ENCODE data around the gene ZFHX2.

ZFHX2 gene

DNA sequence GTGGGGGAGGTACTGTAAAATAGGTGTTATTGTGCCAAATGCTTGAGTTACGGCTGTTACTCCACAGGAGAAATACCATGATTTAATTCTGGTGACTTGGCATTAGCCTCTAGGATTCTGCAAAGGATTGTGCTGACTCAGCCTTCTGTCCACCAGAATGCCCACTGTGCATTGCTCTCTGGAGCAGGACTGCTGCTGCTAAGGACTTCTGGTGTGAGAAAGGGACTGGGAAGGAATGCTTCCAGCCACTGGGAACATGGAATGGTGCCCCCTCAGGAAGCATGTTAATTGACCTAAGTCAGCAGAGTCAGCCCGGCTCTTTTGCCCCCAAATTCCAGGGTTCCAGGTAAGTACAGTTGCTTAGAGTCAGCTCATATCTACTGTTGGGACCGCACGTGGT, 32.9 kb downstream of the ZFHX2 start:
- DNase-seq (ENCODE audit: low spot score) = no peak

DNA sequence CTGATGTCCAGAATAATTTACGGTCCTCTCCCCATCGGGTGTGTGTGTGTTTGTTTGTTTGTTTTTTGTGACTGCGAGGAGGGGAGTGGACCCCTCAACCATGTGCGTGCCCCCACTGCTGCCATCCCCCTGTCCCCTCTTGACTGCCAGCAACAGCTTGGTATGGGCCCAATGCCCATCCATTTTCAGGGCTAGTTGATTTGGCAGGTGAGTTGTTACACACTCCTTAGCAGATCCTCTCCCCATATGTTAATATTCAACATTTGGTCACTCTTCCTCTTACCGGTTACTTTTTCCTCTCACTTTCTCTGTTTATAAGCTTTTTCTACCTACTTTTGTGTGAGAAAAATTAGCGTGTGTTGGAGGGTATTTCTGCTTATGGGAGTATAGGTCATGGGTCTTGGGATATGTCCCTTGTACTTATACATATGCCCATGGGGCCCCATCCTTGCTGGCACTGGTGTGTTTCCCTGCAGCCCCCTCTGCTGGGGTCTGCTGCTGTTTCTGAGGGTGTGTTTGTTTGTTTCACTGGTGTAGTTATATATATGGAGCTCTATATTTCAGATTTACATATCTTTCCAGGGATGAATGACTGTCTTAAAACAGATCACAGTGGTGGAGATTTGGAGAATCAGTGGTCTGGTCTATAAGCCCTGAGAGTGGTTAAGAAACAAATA, 33.8 kb downstream of the ZFHX2 start:
- DNase-seq (ENCODE audit: low spot score) = no peak

DNA sequence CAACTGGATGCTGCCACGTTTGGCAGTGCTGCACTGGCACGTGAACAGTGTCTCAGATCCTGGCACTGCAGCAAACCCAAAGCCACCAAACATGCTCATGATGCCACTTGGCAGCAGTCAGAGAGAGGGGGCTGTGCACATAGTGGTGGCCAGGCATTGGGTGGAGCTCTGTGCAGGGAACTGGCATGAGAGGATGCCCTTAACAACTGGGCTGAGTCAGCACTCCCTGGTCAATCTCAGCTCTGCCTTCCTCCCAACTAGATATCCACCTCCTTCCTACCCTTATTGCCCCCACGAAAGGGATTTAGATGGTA, 37.0 kb downstream of the ZFHX2 start:
- peak; percentile 56 for DNase-seq (ENCODE audit: low spot score)

DNA sequence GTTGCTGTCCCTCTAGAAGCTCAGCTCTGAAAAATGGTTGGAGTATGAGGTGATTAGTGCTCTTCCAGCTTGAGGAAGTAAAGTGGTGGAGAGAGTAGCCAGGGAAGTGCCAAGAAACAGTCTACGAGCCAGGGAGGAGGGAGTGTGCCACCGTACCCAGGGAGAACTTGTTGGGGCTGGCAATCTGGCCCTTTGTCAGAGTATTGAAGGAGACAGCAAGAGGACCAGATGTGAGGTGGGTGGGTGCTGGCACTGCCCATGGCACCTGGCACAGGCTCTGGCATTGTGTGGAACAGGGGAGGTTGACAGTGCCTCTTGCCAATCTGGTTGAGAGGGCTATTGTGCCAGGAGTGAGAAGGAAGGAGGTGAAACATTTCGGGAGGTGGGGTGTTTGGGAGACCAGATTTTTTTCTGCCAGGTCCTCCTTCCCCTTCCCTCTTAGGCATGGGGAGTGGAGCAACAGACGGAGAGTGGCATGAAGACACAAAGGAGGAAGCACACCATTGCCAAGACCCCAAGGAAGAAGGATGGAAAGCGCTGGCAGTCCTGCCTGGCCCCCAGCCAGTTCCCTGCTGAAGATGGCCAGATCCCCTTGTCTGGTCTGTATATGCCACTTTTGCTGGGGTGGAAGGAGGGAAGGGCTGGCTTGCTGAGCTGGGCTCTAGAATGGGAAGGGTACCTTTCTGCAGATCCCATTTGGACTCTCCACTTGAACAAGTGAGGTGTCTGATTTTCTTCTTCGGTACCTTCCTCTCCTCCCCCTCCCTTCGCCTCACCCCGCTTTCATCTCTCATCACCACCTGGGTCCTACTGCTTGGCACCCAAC, 37.5 kb downstream of the ZFHX2 start:
- DNase-seq (ENCODE audit: low spot score) = peak; percentile 65

DNA sequence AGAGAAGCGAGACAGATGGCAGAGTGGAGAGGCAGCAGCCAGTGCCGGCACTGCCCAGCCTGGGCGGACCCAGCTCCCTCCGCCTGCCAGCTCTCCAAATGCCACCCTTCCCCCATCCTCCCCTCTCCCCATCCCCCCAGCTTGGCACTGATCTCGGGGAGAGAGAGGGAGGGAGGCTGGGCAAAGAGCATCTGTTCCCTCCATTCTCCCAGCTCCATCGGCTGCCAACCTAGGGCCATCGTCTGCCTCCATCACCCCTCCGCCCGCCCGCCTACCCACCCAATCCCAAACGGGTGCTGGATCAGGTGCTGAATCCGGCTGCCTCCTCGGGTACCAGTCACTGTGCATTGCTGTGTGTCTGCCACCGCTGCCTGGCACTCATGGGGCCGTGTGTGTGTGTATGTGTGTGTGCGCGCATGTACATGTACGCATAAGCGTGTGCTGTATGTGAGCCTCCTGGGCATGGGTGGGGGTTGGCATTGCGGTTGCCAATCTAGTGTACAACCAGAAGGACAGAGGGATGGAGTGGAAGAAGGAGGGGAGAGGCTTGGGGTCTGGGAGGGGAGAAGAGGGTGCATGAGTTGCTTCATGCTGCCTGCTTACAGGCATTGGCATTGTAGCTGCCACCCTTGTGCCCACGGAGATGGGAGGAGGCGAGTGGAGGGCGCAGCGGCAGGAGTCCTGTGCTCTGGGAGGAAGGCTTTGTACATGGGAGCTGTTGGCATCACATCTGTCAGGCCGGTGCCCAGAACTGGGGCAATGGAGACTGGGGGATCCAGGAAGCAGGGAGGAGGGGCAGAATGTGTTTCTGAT, 38.4 kb downstream of the ZFHX2 start:
- DNase-seq (ENCODE audit: low spot score) = peak; percentile 93

DNA sequence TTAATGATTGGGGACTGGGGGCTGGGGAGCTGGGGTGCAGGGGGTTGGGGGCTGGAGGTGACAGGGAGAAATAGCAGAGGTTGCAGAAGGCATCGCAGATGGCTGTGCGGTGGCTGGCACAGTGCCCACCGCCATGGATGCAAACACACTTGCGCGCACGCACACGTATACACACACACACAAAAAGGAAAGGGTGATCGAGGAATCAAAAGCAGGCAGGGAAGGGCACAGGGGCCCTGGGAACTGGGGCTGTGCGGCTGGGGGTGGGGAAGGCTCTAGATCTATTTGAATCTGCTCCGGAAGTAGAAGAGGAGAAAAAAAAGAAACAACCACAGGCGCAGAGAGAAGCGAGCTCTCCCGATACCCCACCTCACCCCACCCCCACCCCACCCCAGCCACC, 39.4 kb downstream of the ZFHX2 start:
- DNase-seq (ENCODE audit: low spot score) = peak; percentile 41

DNA sequence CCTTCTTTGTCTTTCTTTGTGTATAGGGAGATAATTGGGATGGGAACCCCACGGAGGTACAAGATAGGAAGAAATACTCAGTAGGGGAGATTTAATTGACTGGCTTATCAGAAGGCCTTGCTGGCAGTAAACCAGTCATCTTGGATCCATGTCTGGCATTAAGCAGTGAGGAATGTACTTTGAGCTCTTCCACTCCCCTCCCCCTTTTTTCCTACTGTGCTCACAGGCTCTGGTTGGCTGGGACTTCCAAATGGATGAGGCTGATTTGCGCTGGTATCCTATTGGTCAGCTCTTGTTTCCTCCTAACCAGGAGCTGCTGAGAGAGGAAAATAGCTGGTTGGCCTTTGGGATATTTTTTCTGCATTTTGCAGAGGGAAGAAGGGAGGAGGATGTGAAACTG, 57.3 kb downstream of the ZFHX2 start:
- no peak for DNase-seq (ENCODE audit: low spot score)

DNA sequence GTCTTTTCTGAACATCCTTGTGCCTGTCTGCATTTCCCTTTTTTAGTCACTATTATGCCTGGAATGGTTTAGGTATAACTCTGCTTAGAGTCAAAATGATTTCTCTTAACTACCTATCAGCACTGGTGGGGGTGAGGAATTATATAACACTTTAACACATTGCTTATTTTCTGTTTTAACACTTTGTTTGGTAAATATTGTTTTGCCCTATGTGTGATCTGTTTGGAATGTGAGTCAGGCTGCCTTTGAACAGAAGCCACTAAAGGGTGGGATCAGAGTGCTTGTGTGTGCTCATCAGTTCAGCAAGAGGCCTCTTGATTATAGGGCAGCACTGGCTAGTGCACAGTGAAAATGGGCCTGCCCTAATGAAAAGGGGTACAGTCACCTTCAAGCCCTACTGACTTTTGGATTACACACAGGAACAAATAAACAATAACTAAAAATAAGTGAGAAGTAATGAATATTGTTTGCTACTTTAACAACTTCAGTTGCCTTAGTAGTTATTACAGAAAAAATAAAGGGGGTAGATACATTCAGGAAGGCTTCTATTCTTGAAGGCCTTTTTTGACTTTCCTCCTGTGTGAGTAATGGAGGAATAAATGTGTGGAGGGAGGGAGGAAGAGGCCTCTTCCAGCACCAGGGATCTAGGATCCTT, 58.8 kb downstream of the ZFHX2 start:
- DNase-seq (ENCODE audit: low spot score) = no peak

DNA sequence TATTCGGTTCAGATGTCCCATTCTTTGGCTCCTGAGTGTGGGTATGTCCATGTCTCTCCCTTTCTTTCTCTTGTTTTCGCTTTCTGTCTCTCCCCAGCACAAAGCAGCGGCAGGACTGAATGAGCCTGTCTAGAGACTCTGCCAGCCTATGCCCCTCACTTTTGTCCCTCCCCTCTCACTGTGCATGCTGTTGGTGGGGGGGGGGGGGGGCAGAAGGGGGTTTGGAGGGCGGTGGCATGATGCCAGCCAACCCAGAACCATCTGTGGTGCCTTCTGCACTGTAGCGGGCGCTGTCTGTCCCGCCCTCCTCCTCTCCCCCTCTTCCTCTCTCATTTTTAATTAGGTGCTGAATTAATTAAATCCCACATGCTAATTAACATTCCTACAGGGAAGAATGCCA, 64.3 kb downstream of the ZFHX2 start:
- DNase-seq (ENCODE audit: low spot score) = peak; percentile 25

DNA sequence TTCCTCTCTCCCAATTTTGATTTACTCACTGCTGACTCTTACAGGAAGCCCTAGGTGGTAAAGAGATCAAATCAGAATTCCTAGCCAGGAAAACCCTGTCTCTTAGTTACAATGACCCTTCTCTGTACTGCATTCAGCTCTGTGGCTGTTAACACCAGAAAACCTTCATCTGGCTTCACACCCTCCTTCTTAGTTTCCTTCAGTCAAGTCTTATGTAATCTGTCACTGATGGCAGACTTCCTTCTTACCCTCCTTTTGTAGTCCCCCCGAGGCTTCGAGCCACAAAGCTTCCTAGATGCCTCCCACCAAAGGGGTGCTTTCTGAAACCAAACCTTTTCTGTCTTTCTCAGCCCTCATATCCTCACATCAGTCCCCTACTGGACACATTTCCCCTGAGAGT, 65.5 kb downstream of the ZFHX2 start:
- DNase-seq (ENCODE audit: low spot score) = no peak

DNA sequence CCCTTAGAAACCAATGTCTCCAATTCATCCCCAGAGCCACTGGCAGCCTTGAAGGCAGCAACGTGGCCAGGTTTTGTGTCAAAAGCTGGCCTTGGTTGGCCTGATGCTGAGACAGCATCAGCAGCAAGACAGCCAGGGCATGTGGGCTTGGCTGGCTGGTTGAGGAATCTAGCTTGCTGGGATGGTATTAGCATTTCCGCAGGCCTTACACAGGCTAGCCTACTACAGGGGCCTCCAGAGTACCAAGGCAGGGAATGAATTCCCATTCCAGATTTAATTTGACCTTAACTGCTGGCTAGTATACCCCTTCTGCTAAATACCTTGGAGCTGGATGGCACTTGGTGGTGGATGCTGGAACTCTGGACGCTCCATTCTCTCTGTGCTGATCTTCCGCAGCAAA, 66.2 kb downstream of the ZFHX2 start:
- DNase-seq (ENCODE audit: low spot score) = no peak

DNA sequence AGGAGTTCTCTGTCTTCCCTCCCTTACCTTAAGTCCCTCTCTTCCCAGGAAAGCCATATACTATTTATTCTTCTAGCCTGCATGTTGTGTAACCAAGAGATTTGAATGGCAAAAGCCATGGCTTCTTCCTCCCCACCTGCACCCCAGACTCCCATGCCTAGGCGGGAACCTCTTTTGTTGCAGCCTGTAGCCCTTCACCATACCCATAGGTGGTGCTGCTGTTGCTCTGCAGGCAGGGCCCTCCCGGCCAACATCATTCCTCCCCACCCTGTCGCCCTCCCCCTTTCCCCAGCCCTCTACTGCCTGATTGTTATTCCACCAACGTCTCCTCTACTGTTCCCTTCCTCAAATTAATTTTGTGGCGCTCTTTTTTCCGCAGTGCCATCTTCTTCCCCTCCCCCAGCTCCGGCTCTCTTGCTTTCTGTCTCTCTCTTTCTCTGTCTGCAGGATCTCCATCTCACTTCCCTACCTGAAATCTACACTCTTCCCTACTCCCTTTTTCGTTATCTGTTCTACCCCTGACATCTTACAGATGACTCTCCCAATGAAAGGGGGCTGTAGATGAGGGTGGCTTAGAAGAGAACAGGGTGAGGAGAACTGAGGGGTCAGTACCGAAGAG, 68.2 kb downstream of the ZFHX2 start:
- peak; percentile 80 for DNase-seq (ENCODE audit: low spot score)

DNA sequence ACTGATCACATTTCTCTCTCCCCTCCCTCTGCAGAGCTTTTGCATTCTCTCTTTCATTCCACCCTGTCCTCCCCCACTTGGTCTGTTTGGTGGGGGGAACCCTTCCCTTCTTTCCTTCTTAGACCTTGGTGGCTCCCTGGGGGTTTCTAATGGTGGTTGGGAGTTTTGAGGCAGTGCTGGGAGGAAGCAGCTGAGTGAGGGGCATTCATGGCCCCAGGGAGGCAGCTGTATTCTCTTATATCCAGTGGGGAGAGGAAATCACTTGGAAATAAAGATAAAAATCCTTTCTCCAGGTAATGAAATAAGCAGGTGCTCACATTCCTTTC, 68.8 kb downstream of the ZFHX2 start:
- no peak for DNase-seq (ENCODE audit: low spot score)

DNA sequence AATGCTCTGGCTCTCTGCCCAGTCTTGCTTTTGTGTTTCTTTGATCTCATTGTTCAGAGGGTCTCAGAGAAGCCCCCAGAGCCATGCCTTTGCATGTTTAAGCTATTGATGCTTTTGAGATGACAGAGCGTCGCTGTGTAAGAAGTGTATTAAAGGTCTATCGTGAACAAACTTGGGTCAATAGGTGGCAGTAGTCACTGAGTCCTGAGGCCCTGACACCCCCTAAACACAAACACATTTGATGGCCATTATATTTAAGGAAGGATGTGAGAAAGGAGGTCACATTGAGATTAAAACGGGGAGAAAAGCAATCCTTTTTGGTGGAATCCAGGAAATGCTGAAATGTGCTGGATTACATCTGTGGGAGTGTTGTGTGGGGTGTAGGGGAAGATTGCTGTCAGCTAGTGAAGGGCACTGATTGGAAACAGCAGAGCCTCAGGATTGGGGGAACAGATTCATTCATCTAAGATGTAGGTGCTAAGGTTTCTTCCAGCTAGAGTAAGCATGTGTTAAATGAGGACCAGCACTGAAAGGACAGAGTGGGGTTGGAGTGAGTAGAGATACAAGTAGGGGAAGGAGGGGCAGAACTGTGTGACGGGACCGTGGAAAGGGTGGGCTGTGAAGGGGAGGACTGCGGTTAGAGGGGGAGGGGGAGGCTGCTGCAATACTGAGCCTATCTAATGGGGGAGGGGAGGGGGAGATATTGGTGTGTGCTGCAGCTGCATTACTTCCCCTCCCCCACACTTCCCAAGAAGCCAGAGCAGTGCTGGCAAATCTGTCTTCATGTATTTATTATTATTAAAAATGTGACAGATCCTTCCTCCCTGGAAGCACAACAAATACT, 69.4 kb downstream of the ZFHX2 start:
- DNase-seq (ENCODE audit: low spot score) = peak; percentile 49

DNA sequence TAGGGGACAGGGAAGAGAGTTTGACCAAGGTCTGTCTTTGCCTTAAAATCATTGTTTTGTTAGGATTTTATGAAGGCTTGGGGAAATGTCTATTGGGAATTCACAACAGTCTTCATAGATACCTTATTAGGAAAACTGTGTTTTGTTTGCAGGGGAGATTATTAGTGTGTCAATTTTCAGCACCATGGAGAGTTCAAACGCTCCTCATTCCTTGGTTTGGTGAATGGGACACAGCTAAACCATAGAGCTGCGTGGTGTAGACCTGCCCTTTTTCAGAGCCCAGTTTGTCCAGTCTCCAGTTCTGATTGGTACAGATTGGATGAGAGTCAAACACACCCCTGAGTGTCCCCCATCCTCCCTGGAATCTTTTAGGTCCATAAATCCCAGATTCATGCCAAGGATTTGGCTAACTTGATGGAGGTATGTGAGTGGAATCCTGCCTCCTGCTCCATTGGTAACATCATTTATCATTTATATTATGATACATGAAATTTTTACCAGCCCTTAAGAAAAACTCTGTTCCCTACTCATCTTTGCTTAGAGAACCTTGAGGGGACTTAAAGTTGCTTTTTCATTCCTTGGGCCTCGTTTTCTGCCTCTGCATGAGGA, 70.1 kb downstream of the ZFHX2 start:
- no peak for DNase-seq (ENCODE audit: low spot score)

DNA sequence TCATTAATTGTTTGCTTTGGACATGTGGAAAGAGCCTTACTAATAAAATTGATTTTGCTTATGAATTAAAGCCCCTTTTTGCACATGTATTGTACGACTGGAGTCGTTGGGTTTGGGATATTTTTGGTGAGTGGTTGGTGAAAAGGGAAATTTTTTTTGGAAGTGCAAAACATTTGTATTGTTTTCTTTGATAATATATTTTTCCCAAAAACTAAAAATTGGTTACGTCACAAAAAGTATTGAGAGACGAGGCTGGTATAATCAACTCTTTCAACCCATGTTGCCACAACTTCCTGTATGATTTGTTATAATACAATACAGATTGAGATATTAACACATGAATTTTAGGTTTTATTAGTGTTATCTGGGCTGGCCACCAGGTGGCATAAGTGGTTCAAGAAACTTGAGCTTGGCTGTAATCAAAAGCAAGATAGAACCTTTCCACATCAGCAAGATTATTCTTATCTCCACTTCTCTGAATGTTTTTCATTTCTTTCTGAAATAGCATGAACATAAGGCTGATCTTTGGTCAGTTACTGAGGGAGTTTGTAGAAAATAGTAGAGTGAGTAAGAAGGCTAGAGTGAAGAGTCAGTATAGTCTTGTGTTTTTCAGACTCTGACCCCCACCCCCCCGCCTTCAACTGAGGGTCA, 73.3 kb downstream of the ZFHX2 start:
- peak; percentile 67 for DNase-seq (ENCODE audit: low spot score)

DNA sequence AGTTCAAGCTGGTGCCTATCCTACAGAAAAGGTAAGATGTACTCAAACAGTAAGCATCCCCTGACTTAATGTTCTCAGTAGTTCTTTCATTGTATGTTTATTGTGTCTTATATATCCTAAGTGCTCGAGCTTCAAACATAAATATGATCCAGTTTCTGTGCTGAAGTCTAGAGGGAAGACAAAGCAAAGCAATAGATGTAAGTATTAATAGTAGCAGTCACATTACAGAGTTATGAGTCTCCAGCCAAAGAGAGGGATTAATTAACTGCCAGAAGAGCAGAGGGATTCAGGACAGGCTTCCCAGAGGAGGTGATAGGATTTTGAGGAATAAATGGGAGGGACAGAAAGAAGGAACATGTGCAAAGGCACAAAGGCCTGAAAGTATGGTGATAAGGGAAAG, 80.6 kb downstream of the ZFHX2 start:
- DNase-seq (ENCODE audit: low spot score) = no peak

Data from pons (tissue), 1 donor.